AG04450 (cell line): ENCODE measurements around the gene LGI4. TPM values are rescaled to one million over a fixed set of nuclear protein-coding genes. Genes with fewer than 3 reads are reported as not detected.

Experiments used
- CTCF ChIA-PET: fragments of 300-600, 350-600 bp; formaldehyde crosslinking; extraction: SDS; loops from one replicate; lab custom pipeline; 2022; ENCODE audit warnings: antibody characterized with exemption, inconsistent platforms; lab: Charles Lee
- POLR2A ChIA-PET: fragments of 350-600 bp; formaldehyde crosslinking; extraction: SDS; loops from one replicate; lab custom pipeline; 2021; ENCODE audit warnings: antibody characterized with exemption, inconsistent platforms; lab: Yijun Ruan, JAX
- DNase-seq: peaks from one replicate; pipeline ENCODE4 v3.0.0-alpha.2; 2011; ENCODE audit warnings: low read depth, low spot score
- H3K27ac ChIP-seq: one replicate; pipeline ENCODE4 v1.5.1; 2012; ENCODE audit warnings: low read depth, low read length, control low read depth
- H3K27me3 ChIP-seq: one replicate; pipeline ENCODE4 v1.6.0; 2012; ENCODE audit warnings: low read length; ENCODE audit not compliant: control insufficient read depth, insufficient read depth
- H3K4me3 ChIP-seq: 2 replicates; pipeline ENCODE4 v1.5.1; 2011; ENCODE audit warnings: mild to moderate bottlenecking, low read depth, low read length, control low read depth
- H3K9me3 ChIP-seq: 2 replicates; pipeline ENCODE4 v1.5.1; 2012; ENCODE audit warnings: low read length; ENCODE audit not compliant: control insufficient read depth, insufficient read depth
- polyA plus RNA-seq: library from polyadenylated mRNA; depleted of rRNA; stranded (reverse); fragments of >200 nt; gene quantifications from 2 replicates; pipeline ENCODE4 v1.2.3, GENCODE V29; 2011
- TF ChIP-seq, protein P1 (sequence below): IDR thresholded peaks from 2 replicates; pipeline ENCODE4 v1.5.1; 2011; ENCODE audit warnings: low read depth, low read length, control low read depth, inconsistent platforms

The LGI4 gene
- polyA plus RNA-seq, 1 experiment: 0.07 TPM

DNA sequence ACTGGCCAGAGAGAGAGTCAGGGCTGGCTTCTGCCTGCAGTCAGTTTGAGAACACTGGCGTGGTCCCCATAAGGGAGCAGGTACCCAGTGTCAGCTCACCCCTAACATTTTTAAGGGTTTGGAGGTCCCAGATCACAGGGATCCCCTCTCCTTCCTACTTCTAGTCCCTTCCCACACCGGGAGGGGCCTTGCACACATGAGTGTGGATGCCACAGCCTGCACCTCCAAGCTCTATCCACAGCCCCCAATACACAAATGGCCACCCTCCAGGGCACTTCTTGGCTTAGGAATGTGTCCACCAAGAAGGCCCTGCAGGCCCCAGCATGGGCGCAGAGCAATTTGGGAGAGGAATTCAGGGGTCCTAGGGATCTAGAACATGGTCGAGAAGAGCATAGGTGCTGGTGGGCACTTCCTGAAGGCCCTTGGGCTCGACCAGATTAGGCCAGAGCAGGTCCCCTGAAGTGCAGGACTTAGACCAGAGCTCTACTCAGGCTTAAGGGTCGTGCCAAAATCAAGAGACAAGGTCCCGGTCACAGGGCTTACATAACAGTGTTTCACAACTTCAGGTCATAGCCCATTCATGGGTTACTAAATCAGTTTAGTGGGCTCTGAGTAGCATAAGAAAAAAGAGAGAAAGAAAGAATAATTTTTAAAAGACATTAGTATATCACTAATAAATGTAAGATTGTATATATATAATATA lies 35.7 kb upstream of the LGI4 start:
- H3K9me3 ChIP-seq: peaks cover 13% of the 10 kb centered on the region
- DNase-seq: no peak
- ChIA-PET POLR2A (no interaction called here), CTCF (interaction anchor here (1.5 kb wide), 1 partner anchor 29 kb away, joined by 5 read pairs; no protein-coding TSS in a partner anchor)
- TF ChIP-seq, protein P1, sequence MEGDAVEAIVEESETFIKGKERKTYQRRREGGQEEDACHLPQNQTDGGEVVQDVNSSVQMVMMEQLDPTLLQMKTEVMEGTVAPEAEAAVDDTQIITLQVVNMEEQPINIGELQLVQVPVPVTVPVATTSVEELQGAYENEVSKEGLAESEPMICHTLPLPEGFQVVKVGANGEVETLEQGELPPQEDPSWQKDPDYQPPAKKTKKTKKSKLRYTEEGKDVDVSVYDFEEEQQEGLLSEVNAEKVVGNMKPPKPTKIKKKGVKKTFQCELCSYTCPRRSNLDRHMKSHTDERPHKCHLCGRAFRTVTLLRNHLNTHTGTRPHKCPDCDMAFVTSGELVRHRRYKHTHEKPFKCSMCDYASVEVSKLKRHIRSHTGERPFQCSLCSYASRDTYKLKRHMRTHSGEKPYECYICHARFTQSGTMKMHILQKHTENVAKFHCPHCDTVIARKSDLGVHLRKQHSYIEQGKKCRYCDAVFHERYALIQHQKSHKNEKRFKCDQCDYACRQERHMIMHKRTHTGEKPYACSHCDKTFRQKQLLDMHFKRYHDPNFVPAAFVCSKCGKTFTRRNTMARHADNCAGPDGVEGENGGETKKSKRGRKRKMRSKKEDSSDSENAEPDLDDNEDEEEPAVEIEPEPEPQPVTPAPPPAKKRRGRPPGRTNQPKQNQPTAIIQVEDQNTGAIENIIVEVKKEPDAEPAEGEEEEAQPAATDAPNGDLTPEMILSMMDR: no peak
- no peaks in the 10 kb centered on the region for H3K27me3 ChIP-seq
- H3K27ac ChIP-seq: no peak overlapping the region
- no peak overlapping the region for H3K4me3 ChIP-seq

DNA sequence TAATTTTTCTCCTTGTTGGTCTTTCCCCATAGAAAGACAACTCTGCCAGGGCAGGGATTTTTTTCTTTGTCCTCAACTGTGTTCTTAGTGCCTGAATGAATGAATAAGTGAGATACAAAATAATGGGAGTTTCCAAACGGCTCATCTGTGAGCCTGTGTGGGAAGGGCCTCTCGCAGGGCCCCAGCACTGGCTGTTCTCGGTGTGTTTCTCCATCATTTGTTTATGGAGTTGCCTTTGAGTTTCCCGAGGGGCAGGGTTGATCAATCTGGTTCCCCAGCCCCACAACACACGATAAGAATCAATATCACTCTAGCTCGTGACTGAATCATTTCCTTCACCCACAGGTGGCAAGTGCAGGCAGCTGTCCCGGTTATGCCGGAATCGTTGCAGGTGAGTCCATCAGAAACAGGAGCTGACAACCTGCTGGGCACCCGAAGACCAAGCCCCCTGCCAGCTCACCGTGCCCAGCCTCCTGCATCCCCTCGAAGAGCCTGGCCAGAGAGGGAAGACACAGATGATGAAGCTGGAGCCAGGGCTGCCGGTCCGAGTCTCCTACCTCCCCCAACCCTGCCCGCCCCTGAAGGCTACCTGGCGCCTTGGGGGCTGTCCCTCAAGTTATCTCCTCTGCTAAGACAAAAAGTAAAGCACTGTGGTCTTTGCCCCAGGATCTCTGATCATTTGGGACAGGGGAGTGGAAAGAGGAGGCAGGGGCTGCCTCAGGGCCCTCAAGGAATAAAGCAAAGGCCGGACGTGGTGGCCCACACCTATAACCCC lies 34.5 kb upstream of the LGI4 start:
- DNase-seq: no peak
- ChIA-PET POLR2A (no interaction called here), CTCF (interaction anchor here (1.5 kb wide), 1 partner anchor 28 kb away, joined by 5 read pairs; no protein-coding TSS in a partner anchor)
- Histone ChIP-seq H3K4me3 (no peak overlapping the region), H3K9me3 (peaks cover 14% of the 10 kb centered on the region), H3K27me3 (no peaks in the 10 kb centered on the region), H3K27ac (no peak overlapping the region)
- TF ChIP-seq, protein P1: no peak

DNA sequence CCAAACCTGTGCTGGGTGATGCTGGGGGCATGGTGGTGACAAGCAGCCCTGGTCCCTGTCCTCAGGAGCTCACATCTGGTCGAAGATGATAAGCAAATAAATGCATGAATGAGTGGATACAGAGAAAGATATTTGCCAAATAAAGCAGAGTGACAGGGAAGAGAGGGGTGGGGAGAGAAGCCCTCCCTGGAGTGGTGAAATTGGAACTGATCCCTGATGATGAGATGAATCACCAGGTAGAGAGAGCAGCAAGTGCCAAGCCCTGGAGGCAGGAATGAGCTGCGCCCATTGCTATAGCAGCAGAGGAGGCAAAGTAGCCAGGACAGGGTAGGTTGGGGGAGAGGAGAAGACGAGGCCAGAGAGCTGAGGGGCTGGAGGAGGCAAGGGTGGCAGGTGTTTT lies 33.3 kb upstream of the LGI4 start:
- TF ChIP-seq, protein P1: no peak
- H3K4me3 ChIP-seq: no peak overlapping the region
- ChIA-PET POLR2A (no interaction called here), CTCF (no interaction called here)
- no peak for DNase-seq
- H3K27me3 ChIP-seq: no peaks in the 10 kb centered on the region
- peaks cover 26% of the 10 kb centered on the region for H3K9me3 ChIP-seq
- H3K27ac ChIP-seq: no peak overlapping the region

DNA sequence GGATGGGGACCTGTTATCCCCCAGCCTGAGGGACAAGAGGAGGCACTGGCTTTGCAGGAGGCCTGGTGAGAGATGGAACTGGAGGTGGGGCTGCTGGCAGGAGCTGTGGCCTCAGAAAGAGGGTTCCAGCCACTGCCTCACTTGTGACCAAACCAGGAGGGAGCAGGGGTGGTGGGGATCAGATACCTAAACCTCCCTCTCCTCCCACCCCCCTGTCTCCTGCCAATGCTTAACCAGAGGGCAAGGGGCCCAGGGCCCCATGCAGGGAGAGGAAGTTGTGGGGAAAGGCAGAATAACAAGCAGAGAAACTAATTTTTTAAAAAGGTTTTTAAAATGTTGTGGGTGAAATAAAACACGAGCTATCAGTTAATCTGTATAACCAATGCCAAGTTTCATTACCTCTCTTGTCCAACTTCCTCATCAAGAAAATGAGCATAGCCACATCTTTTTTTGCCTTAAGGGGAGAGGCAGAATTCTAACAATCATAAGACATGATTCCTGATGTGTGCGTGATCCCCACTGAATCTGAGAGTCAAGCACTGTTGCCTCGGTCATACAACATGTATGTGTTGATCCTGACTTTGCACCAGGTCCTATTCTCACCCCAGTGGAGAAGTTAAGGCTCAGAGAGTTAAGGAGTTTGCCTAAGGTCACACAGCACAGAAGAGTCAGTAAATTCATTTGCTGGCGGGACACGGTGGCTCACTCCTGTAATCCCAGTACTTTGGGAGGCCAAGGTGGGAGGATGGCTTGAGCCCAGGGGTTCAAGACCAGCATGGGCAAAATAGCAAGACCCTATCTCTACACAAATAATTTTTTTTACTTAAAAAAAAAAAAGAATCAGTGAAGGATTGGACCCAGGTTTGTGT lies 32.6 kb upstream of the LGI4 start:
- no peak for DNase-seq
- Histone ChIP-seq H3K27me3 (no peaks in the 10 kb centered on the region), H3K9me3 (peaks cover 33% of the 10 kb centered on the region), H3K27ac (no peak overlapping the region), H3K4me3 (no peak overlapping the region)
- POLR2A ChIA-PET: no interaction called here
- TF ChIP-seq, protein P1: no peak
- CTCF ChIA-PET: no interaction called here
